ENCODE measurements around the gene MTAP. TPM values are rescaled to one million over a fixed set of nuclear protein-coding genes. Genes with fewer than 3 reads are reported as not detected.
"Not testable (repeated sequence)": the region's sequence is repeated elsewhere in the genome, so short reads cannot be mapped to it uniquely, and the experiment has no call there.

The MTAP gene
- total RNA-seq, 1 donor from 2014 or later, result 24.5 TPM

- DNase-seq, result no peak
Measured at GRCh38 chr9:21923694-21924093, 121.3 kb downstream of the MTAP start.

GRCh38 chr9:21927752-21928151, 125.3 kb downstream of the MTAP start:
- no peak for DNase-seq

DNA sequence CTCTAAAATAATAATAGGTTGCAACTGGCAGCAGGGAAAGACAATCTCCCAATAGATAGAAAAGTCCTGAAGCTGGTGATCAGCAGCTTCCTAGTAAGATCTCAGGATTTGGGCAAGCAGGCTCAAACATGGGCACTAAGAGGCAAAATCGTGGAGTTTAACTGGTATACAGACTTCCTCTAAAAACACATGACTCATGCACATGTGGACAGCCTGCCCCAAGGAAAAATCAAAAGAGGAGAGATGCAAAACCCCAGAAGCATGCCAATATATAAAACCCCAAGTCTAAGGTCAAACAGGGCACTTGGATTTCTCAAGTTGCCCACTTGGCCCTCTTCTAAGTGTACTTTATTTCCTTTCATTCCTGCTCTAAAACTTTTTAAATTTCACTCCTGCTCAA, 129.0 kb downstream of the MTAP start:
- DNase-seq, result no peak

DNA sequence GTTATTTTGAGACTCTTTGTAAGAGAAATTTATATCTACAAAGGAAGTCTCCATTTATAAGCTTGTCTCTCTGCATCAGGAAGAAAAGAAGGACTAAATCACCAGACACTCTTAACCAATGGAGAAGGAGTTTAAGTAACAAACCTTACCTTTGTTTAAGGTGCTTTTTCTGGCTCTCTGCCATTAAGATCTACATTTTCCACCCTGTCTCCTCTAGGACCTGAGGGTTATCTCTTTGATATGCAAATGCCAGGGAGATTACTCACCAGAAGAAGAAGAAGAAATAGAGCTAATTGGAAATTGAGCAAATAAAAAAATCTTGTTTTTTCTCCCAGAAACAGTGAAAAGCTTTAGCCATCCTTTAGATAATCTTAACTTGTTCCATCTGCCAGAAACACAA, 130.8 kb downstream of the MTAP start:
- no peak for DNase-seq

DNA sequence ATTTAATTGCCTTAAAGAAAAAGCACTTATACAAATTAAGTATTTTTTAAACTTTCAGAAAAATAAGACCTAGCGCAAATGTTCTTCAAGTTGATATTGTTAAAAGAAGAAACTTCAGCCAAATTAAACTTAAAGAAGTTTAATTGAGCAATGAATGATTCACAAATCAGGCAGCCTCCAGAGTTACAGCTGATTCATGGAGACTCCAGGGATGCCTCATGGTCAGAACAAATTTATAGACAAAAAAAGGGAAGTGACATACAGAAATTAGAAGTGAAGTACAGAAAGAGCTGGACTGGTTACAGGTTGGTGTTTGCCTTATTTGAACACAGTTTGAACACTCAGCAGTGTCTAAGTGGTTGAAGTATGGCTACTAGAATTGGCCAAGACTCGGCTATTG, 131.4 kb downstream of the MTAP start:
- no peak for DNase-seq

GRCh38 chr9:21935631-21936030, 133.2 kb downstream of the MTAP start:
- no peak for DNase-seq

DNA sequence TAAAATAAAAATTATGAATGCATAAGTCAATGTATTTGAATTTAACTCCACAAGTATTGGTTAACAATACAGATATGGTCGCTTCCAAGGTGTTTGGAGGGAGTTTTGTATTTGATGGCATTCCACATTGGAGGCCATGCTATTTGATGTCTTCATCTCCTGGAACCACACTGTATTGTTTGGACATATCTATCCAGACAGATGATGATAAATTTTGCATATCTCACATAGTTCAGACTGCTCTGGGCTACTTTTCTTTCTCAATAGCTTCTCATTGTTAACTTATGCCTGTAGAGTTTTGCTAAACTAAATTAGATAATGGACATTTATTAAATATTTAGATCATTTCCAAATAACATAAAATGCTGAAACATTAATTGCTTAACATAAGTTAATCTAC, 133.7 kb downstream of the MTAP start:
- no peak for DNase-seq

DNA sequence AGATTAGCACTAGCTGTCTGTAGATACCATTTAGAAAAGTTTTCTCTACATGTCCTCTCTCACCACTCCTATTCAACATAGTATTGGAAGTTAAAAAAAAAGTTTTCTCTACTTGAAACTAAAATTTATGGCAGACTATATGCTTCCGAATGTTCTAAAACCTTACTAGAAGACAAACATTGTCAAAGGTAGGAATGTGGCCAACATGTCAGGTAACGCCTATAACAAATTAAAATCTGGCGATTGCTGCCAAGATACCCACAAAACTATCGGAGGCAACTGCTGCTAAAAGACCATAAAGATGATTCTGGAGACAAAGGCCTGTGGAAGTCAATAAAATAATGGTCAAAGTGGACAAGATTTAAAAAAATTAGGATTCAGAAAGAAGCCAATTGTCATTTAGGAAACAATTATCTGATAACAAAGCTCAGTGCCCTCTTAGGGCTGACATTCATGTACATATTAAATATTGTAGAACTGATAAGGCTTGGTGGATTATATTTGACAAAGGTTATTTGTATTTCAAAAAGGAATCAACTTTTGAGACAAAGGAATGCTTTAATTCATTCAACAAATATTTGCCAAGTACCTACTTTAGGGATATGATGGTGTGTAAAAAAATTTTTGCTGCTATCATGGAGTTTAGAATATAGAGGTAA, 139.0 kb downstream of the MTAP start:
- DNase-seq, result no peak

- DNase-seq, result no peak
Measured at GRCh38 chr9:21943464-21943863, 141.0 kb downstream of the MTAP start.

DNA sequence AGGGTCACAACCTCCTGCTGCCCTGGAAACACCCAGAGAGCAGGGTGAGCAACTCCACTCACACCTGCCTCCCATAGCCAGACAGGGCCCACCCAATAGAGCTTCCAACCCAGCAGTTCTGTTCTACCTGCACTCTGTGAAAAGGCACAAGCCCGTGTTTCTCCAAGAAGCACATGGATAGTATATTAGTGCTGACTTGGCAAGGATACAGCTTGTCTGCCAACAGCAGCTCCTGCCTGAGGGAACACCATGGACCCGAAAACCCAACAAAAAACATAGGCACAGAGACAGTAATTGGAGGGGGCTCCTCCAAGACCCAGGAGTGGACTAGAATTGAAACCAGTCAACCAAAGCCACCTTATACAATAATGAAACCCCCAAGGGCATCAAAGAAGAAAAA, 143.2 kb downstream of the MTAP start:
- DNase-seq, result no peak

DNA sequence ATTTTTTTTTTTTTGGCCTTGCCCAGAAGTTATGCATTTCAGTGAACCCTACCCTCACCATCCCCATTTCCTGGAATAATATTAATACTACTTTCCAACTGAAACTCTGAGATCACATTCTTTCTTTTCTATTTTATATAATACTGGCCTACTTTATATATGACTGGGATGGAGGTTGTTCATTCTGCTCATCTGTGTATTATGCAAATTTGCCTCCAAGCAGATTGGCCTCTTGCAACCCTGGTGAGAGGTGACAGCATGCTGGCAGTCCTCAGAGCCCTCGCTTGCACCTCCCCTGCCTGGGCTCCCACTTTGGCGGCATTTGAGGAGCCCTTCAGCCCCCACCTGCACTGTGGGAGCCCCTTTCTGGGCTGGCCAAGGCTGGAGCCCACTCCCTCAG, 156.4 kb downstream of the MTAP start:
- DNase-seq, result no peak

- not testable (repeated sequence) for DNase-seq
Measured at GRCh38 chr9:21959268-21959667, 156.8 kb downstream of the MTAP start.

DNA sequence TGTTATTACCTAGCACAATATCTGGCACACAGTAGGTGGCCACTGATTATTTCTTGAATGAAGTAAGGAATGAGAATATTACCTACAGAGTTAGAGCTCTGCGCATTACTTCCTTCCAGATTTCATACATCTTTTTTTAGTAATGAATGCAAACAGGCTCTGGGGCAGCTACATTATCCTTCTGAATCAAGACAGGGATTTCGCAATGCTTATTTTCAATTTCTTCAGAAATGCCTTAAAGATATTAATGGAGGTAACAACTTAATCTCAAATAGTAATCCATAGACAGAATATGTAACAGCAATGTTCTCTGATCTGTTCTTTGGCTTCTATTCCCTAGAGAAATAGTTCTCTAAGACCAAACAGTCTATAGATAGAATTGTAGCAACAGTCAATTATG, 159.1 kb downstream of the MTAP start:
- DNase-seq, result no peak

GRCh38 chr9:21964925-21965385, 162.5 kb downstream of the MTAP start:
- no peak for DNase-seq

- no peak for DNase-seq
Measured at GRCh38 chr9:21965401-21965951, 163.0 kb downstream of the MTAP start.

DNA sequence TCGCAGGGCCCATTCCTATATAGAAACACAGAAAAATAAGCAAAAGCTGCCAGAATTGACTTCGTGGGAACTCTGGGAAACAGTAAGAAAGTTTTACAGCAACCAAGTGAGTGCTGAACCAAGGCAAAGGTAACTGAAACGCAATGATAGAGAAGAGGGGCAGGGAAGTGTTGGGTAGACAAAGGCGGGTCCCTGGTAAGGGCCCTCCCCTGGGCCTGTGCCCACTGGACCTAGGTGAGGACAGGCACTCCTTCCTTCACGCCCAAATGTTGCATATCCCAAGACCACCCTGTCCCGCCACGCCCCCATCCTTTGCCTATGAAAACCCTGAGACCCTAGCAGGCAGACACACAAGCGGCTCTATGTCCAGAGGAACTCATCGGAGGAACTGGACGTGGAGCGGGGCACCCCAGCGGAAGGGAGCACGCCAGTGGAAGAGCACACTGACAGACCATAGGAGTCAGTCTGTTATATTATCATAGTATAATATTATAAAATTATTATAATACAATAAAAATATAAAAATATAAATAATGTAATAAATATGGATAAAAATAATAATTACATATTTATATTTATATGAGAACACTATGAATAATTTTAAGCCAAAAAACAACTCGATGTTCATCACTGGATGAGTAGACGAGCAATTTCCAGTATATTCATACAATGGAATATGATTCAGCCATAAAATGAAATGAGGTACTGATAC, 163.9 kb downstream of the MTAP start:
- DNase-seq, result no peak

GRCh38 chr9:21967169-21967568, 164.7 kb downstream of the MTAP start:
- DNase-seq, result no peak

DNA sequence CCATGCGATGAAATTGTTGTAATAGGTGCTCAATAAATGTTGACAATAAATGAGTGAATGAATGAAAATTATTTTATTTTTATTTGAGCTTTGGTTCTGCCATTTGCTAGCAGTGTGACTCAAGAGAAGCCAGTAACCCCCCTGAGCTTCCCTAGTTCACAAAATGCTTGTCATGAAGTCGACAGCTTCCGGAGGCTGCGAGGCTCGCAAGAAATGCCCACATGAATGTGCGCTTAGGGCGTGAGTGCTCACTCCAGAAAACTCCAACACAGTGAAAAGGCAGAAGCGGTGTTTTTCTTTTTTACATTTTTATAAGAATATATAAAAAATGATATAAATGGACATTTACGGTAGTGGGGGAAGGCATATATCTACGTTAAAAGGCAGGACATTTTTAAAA, 165.3 kb downstream of the MTAP start:
- no peak for DNase-seq

- no peak for DNase-seq
Measured at GRCh38 chr9:21968331-21969010, 166.0 kb downstream of the MTAP start.

- no peak for DNase-seq
Measured at GRCh38 chr9:21969011-21969940, 166.8 kb downstream of the MTAP start.

DNA sequence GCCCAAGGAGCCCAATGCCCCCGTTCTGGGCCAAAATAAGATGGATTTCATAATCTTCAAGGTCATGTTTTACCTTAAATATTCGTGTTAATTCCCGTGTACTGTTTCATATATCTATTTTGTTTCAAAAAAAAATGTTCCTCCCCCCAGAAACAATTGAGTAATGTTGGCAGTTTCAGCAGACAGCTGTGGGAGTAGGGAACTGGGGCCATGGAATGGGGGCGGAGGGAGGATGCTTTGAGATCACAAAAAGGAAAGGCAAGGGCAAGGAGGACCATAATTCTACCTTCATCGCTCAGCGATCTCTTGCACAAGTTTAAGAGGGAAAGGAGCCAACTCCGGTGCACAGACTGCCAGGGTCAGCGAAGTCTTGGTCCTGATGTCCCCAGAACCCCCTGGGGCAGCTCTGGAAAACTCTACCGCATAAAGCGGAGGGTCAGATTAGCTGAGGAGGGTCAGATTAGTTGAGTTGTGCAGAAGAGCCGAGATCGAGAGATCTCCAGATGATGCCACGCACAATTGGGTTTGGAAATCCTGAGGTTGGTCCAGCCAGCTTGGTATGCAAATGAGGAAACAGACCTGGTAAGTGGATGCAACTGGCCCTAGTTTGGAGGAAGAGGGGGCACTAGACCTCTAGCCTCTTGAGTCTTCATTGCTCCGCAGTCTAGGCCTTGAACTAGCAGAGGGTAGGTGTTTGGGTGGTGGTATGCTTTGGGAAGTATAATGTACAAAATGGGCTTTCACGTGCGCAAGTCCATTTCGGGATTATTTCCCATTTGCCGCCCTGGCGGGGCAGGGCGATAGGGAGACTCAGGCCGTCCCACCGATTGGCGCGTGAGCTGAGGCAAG, 167.7 kb downstream of the MTAP start:
- DNase-seq, result no peak

All from skin of body (tissue), 2 donors.